GM18870 (cell line): ENCODE results near the gene CFH.
"Not testable (repeated sequence)": the region's sequence is repeated elsewhere in the genome, so short reads cannot be mapped to it uniquely, and the experiment has no call there.

Experiments
- ATAC-seq: cut with Tn5 transposase; IDR thresholded peaks from one replicate; pipeline ENCODE4 v1.9.1; 2021; ENCODE audit warnings: moderate library complexity; ENCODE audit not compliant: unreplicated experiment

Gene CFH

GRCh38 chr1:196743244-196743643 is 91.4 kb downstream of the CFH start:
- peak; percentile 96 for ATAC-seq

GRCh38 chr1:196765019-196765740 is 113.3 kb downstream of the CFH start:
- peak; percentile 96 for ATAC-seq

GRCh38 chr1:196769823-196770222 is 118.0 kb downstream of the CFH start:
- ATAC-seq: not testable (repeated sequence)

- ATAC-seq: no peak
Measured at GRCh38 chr1:196773713-196774112, 121.9 kb downstream of the CFH start.

GRCh38 chr1:196774175-196774574 is 122.3 kb downstream of the CFH start:
- ATAC-seq: no peak

- peak; percentile 98 for ATAC-seq
Measured at GRCh38 chr1:196774603-196775002, 122.8 kb downstream of the CFH start, which contains the start of gene CFHR3. CFHR3 (plus strand) TSS chr1:196774840; CDS start chr1:196774887, 47 bp downstream.

GRCh38 chr1:196777603-196778002 is 125.8 kb downstream of the CFH start:
- no peak for ATAC-seq

- no peak for ATAC-seq
Measured at GRCh38 chr1:196779093-196779492, 127.2 kb downstream of the CFH start.

GRCh38 chr1:196791252-196791651 is 139.4 kb downstream of the CFH start:
- ATAC-seq: not testable (repeated sequence)

GRCh38 chr1:196794103-196794502 is 142.3 kb downstream of the CFH start:
- not testable (repeated sequence) for ATAC-seq
